Anterior cingulate cortex (tissue), 58 donors: ENCODE results near the gene FBXO47.
A peak's percentile ranks its signal among the peaks of the same experiment; 100 is the strongest.
"Not testable (repeated sequence)": the region's sequence is repeated elsewhere in the genome, so short reads cannot be mapped to it uniquely, and the experiment has no call there.

ENCODE experiments used
- DNase-seq, 58 donors: peaks; one replicate each; lab custom pipeline; 2025; lab: John Stamatoyannopoulos, UW

FBXO47 gene

GRCh38 chr17:38982858-38983746 lies 15.9 kb upstream of the FBXO47 start:
- DNase-seq = peak in 11 of 58 donors; percentile 4 to 58 (median 11)

GRCh38 chr17:38981636-38982035 lies 14.4 kb upstream of the FBXO47 start:
- no peak for DNase-seq

- DNase-seq = no peak
Observed at GRCh38 chr17:38980490-38981217, 13.5 kb upstream of the FBXO47 start.

- no peak for DNase-seq
Observed at GRCh38 chr17:38978180-38978579, 11.0 kb upstream of the FBXO47 start.

GRCh38 chr17:38976187-38976551 lies 9.0 kb upstream of the FBXO47 start:
- DNase-seq = not testable (repeated sequence)

DNA sequence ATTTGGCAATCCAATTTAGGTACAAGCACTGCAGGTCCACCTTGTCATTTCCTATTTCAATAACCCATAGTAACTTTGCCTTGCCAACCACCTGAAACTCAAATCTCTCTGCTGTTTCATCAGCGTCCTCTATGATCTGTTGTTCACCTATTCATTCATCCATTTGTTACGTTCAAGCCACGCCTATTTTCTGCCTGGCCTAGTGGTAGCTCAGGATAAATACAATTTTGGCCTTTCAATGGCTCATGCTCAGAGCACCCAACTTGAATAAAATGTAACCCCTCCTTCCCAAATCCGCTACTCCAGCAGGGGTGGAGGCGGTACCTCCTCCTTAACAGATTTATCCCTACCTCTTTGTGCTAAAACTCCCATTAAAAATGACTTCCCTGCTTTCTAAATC lies 3.6 kb upstream of the FBXO47 start:
- no peak for DNase-seq

DNA sequence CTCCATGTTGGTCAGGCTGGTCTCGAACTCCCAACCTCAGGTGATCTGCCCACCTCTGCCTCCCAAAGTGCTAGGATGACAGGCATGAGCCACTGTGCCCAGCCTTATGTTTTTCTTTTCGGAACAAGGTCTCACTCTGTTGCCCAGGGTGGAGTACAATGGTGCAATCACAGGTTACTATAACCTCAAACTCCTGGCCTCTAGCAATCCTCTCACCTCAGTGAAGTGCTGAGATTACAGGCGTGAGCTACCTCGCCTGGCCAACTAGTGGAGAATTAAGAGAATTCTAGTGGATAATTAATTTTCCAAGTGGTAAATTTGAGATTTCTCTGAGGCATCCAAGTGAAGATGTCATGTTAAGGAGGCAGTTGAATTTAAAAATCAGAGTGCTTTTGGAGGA lies 2.9 kb upstream of the FBXO47 start:
- no peak for DNase-seq

DNA sequence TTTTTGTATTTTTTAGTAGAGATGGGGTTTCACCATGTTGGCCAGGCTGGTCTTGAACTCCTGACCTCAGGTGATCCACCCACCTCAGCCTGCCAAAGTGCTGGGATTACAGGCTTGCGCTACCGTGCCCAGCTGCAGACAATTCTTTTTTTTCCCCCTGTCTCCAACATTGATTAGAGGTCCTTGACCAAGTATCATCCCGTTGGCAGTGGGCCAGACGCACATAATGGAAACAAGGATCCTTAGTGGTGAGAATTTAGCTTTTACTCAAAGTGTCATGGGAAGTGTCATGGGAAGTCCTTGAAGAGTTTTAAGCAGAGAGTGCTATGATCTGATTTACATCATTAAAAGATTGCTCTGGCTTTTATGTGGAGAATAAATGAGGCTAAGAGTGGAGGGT lies 2.1 kb upstream of the FBXO47 start:
- peak in 1 of 58 donors; percentile 4 for DNase-seq

- no peak for DNase-seq
Observed at GRCh38 chr17:38961413-38961812, 5.8 kb downstream of the FBXO47 start.

DNA sequence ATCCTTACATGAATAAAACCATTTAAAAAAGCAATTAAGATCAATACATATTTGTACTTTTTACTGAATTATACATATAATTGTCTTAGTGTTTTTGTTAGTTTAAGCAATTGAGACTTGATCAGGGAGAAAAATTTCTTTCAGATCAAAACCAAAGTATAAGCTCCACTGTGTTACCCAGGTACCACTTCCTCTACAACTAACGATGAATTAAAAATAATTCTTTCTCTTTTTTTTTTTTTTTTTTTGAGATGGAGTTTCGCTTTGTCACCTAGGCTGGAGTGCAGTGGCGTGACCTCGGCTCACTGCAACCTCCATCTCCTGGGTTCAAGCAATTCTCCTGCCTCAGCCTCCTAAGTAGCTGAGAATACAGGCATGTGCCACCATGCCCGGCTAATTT lies 6.8 kb downstream of the FBXO47 start:
- no peak for DNase-seq

DNA sequence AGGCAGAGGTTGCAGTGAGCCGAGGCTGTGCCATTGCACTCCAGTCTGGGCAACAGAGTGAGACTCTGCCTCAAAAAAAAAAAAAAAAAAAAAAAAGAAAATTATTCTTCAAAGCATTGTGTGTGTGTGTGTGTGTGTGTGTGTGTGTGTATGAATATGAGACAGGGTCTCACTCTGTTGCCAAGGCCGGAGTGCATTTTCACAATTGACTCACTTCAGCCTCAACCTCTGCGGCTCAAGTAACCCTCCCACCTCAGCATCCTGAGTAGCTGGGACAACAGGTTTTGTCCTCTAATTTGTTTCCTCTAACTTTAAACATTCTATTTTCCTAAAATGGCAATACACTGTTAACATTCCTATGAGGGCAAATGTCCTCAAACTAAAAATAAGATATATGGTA lies 7.7 kb downstream of the FBXO47 start:
- no peak for DNase-seq

DNA sequence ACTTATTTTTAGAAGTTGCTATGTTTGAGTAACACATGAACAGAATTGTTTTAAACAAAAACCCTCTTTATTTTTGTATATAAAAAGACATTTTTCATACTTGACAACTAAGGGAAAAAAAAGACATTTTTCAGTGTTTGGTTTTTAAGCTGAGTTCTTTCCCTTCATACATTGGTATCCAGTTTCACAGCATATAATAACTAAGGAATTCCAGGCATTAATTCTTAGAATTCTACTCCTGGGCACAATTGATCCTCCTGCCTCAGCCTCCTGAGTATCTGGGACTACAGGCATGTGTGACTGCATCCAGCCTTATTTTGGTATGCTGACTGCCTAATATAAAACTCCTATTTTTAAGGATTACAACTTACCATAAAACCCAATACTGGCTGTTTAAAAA lies 8.4 kb downstream of the FBXO47 start:
- DNase-seq = no peak

GRCh38 chr17:38958326-38958725 lies 8.9 kb downstream of the FBXO47 start:
- DNase-seq = no peak

GRCh38 chr17:38953800-38954199 lies 13.4 kb downstream of the FBXO47 start:
- DNase-seq = not testable (repeated sequence)

DNA sequence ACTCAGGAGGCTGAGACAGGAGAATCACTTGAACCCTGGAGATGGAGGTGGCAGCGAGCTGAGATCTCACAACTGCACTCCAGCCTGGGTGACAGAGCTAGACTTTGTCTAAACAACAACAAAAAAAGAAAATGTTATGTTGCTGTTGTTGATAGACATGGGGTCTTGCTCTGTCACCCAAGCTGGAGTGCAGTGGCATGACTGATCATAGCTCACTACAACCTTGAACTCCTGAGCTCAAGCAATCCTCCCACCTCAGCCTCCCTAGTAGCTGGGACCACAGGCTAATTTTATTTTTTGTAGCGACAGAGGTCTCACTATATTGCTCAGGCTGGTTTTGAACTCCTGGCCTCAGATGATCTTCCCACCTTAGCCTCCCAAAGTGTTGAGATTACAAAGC lies 20.0 kb downstream of the FBXO47 start:
- DNase-seq = no peak

- no peak for DNase-seq
Observed at GRCh38 chr17:38943607-38944006, 23.6 kb downstream of the FBXO47 start.

DNA sequence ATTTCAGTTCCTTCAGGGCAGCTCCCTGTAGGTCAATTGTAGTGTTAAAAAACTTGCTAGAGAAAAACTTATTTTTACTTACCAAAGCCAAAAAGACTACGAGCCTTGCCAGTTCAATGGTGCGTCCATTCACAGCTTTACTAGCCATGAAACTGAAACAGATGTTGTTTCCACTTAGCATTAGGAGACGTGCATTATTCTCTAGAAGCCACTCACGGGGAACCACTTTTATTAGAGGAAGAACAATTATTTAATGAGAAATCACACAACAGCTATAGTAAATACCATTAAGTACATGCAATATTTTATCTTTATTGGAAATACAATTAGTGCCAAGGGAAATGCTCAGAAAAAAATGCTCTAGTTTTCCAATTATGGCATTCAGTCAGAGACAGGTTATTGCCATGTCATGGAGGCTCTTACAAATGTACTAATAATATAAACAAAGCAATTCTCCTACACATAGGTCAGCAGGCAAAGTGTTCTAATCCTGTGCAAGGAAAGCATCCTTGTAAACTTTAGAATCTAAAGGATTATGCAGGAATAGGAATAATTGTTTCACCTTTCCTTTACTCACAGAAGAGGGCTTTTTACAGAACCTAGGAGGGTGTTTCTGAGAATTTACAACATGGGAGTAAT lies 24.4 kb downstream of the FBXO47 start:
- no peak for DNase-seq

DNA sequence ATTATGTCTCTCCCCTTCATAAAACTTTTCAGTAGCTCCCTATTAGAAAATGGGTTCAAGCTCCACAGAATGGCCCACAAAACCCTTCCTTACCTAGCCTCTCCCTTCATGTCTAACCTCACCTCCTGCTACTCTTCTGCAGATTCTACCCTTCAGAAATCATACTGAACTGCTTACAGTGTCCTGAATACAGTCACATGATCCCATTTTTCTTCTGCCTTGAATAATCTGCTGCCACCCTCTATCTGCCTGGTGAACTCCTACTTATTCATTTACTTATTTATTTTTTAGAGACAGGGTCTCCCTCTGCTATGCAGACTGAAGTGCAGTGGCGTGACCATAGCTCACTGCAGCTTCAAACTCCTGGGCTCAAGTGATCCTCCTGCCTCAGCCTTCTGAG lies 26.8 kb downstream of the FBXO47 start:
- DNase-seq = no peak

GRCh38 chr17:38939987-38940386 lies 27.2 kb downstream of the FBXO47 start:
- DNase-seq = no peak

DNA sequence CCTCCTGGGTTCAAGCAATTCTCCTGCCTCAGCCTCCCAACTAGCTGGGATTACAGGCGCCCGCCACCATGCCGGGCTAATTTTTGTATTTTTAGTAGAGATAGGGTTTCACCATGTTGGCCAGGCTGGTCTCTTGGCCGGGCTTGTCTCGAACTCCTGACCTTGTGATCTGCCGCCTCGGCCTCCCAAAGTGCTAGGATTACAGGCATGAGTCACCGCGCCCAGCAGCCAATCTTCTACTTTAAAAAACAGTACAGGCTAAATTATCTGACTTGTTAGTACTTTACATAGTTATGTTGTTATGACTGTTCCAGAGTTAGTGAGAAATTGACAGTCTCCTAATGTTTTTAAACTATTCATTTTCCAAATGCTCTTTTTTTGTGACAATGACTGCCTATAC lies 33.2 kb downstream of the FBXO47 start:
- not testable (repeated sequence) for DNase-seq

- not testable (repeated sequence) for DNase-seq
Observed at GRCh38 chr17:38930782-38931181, 36.4 kb downstream of the FBXO47 start.
